Esophagus muscularis mucosa (tissue), 4 donors: Measurements from ENCODE around the gene UST. TPM values are rescaled to one million over a fixed set of nuclear protein-coding genes. Genes with fewer than 3 reads are reported as not detected.

ENCODE experiments used
- DNase-seq: peaks from one replicate; pipeline ENCODE4 v3.0.0-alpha.2; 2017; ENCODE audit errors: extremely low spot score
- H3K27ac ChIP-seq, 4 donors: fragments of 200-600 bp; sonication (generic); replicated peaks in 1 of 4; 1 replicate in 3 of 4; 2 replicates in 1 of 4; pipeline ENCODE4 v1.5.1; 2016 to 2019; ENCODE audit warnings: mild to moderate bottlenecking in 1 of 4
- H3K27me3 ChIP-seq, 4 donors: fragments of 200-600 bp; sonication (generic); one replicate each; pipeline versions ENCODE4 v1.5.1 to v1.6.0; 2016 to 2019
- H3K36me3 ChIP-seq, 4 donors: fragments of 200-600 bp; sonication (generic); one replicate each; pipeline ENCODE4 v1.5.1; 2016 to 2019
- H3K4me1 ChIP-seq, 4 donors: fragments of 200-600 bp; sonication (generic); one replicate each; pipeline ENCODE4 v1.5.1; 2016 to 2019
- H3K4me3 ChIP-seq, 4 donors: fragments of 200-600 bp; sonication (generic); 1 replicate in 2 of 4; 2 replicates in 2 of 4; pipeline ENCODE4 v1.5.1; 2016 to 2019; ENCODE audit warnings: mild to moderate bottlenecking in 4 of 4, moderate library complexity in 1 of 4
- H3K9me3 ChIP-seq, 4 donors: fragments of 200-600 bp; sonication (generic); 1 replicate in 3 of 4; 2 replicates in 1 of 4; pipeline ENCODE4 v1.5.1; 2016 to 2019
- CTCF ChIP-seq, 3 experiments: fragments of 200-600 bp in 2 of 3; fragments of 450-650 bp in 1 of 3; sonication (generic) in 2 of 3; IDR thresholded peaks; one replicate each; pipeline ENCODE4 v1.5.1; 2017 to 2019; ENCODE audit warnings: antibody characterized with exemption in 3 of 3, mild to moderate bottlenecking in 2 of 3, moderate library complexity in 1 of 3
- EP300 ChIP-seq: sonication (generic); formaldehyde crosslinking; IDR thresholded peaks from one replicate; pipeline ENCODE4 v1.6.1; 2017; ENCODE audit warnings: antibody characterized with exemption
- POLR2A ChIP-seq: fragments of 450-650 bp; IDR thresholded peaks from one replicate; pipeline ENCODE4 v1.6.1; 2017; ENCODE audit warnings: antibody characterized with exemption, moderate library complexity, mild to moderate bottlenecking, low read depth
- POLR2AphosphoS5 ChIP-seq, 2 donors: sonication (generic); formaldehyde crosslinking; IDR thresholded peaks; one replicate each; pipeline ENCODE4 v1.6.1; 2017; ENCODE audit warnings: antibody characterized with exemption in 2 of 2
- WGBS: methylation state at CpG from one replicate; pipeline ENCODE4 v1.1.5; 2018; 5-methylcytosine and 5-hydroxymethylcytosine counted together
- intact Hi-C: fragments of 100-400 bp; cut with DNase I; formaldehyde crosslinking; loops from one replicate; pipeline ENCODE4 v1.15.1; 2023
- total RNA-seq, 4 donors: library from RNA; depleted of rRNA; stranded (reverse); fragments of >200 nt; gene quantifications; one replicate each; pipeline versions ENCODE4 v1.1.0 to v1.2.1, GENCODE V29; 2016

UST gene
- total RNA-seq, 4 donors from 2014 or later, result 29.1 to 46.3 (median 32.4) TPM

GRCh38 chr6:148985499-148985898 lies 238.7 kb downstream of the UST start:
- peaks cover 0 to 12% (median 4%) of the 10 kb centered on the region in 4 donors for H3K4me1 ChIP-seq
- no peak for TF ChIP-seq POLR2AphosphoS5 (IDR thresholded peaks at IDR 0.05)
- TF ChIP-seq POLR2A, result no peak
- no peak for TF ChIP-seq EP300
- no peak for TF ChIP-seq CTCF (IDR thresholded peaks at IDR 0.05)
- no peaks in the 10 kb centered on the region for H3K27me3 ChIP-seq
- H3K36me3 ChIP-seq, result no peaks in the 10 kb centered on the region
- peak; percentile 53 for DNase-seq
- no peak overlapping the region for H3K27ac ChIP-seq
- no peak overlapping the region for H3K4me3 ChIP-seq
- WGBS, result 97% methylated on average over 4 of the region's 4 CpGs
- intact Hi-C loops, result no loop called here
- no peaks in the 10 kb centered on the region for H3K9me3 ChIP-seq

GRCh38 chr6:148986608-148987007 lies 239.8 kb downstream of the UST start:
- 94% methylated on average over 3 of the region's 3 CpGs for WGBS
- no peak overlapping the region for H3K4me3 ChIP-seq
- DNase-seq, result peak; percentile 29
- no peak for TF ChIP-seq CTCF (IDR thresholded peaks at IDR 0.05)
- H3K9me3 ChIP-seq, result no peaks in the 10 kb centered on the region
- intact Hi-C loops, result no loop called here
- no peak overlapping the region for H3K27ac ChIP-seq
- H3K27me3 ChIP-seq, result no peaks in the 10 kb centered on the region
- no peaks in the 10 kb centered on the region for H3K36me3 ChIP-seq
- H3K4me1 ChIP-seq, result peaks cover 0 to 15% (median 3%) of the 10 kb centered on the region in 4 donors

- peak; percentile 37 for DNase-seq
- Histone ChIP-seq H3K4me3 (no peak overlapping the region), H3K4me1 (peaks cover 0 to 15% (median 3%) of the 10 kb centered on the region in 4 donors), H3K27ac (no peak overlapping the region), H3K36me3 (no peaks in the 10 kb centered on the region), H3K9me3 (no peaks in the 10 kb centered on the region), H3K27me3 (no peaks in the 10 kb centered on the region)
- intact Hi-C loops, result no loop called here
- TF ChIP-seq CTCF (IDR thresholded peaks at IDR 0.05) (no peak), POLR2A (no peak), EP300 (no peak)
- 92% methylated on average over 3 of the region's 3 CpGs for WGBS
Measured at GRCh38 chr6:148987982-148988381, 241.2 kb downstream of the UST start.

- H3K9me3 ChIP-seq, result no peaks in the 10 kb centered on the region
- H3K27ac ChIP-seq, result no peak overlapping the region
- DNase-seq, result peak; percentile 3
- WGBS, result 69% methylated on average over 1 of the region's 1 CpG
- peaks cover 0 to 11% (median 2%) of the 10 kb centered on the region in 4 donors for H3K4me1 ChIP-seq
- H3K27me3 ChIP-seq, result no peaks in the 10 kb centered on the region
- H3K4me3 ChIP-seq, result no peak overlapping the region
- intact Hi-C loops, result no loop called here
- H3K36me3 ChIP-seq, result no peaks in the 10 kb centered on the region
- TF ChIP-seq POLR2AphosphoS5 (IDR thresholded peaks at IDR 0.05) (no peak), POLR2A (no peak), EP300 (no peak), CTCF (IDR thresholded peaks at IDR 0.05) (no peak)
Measured at GRCh38 chr6:148989585-148989984, 242.8 kb downstream of the UST start.

GRCh38 chr6:148990403-148990802 lies 243.6 kb downstream of the UST start:
- WGBS, result 60% methylated on average over 6 of the region's 6 CpGs
- Histone ChIP-seq H3K36me3 (no peaks in the 10 kb centered on the region), H3K27ac (no peak overlapping the region), H3K4me3 (no peak overlapping the region), H3K9me3 (no peaks in the 10 kb centered on the region), H3K27me3 (no peaks in the 10 kb centered on the region), H3K4me1 (peaks cover 0 to 11% (median 0%) of the 10 kb centered on the region in 4 donors)
- DNase-seq, result peak; percentile 5
- no peak for TF ChIP-seq CTCF (IDR thresholded peaks at IDR 0.05)
- TF ChIP-seq POLR2AphosphoS5 (IDR thresholded peaks at IDR 0.05), result no peak
- no peak for TF ChIP-seq POLR2A
- no peak for TF ChIP-seq EP300
- intact Hi-C loops, result no loop called here
